NCI-H128 (cell line): ENCODE measurements around the gene CDK14.

ENCODE experiments used
- DNase-seq: peaks from one replicate; lab custom pipeline; 2025; ENCODE audit not compliant: unreplicated experiment; lab: John Stamatoyannopoulos, UW

Gene CDK14

DNA sequence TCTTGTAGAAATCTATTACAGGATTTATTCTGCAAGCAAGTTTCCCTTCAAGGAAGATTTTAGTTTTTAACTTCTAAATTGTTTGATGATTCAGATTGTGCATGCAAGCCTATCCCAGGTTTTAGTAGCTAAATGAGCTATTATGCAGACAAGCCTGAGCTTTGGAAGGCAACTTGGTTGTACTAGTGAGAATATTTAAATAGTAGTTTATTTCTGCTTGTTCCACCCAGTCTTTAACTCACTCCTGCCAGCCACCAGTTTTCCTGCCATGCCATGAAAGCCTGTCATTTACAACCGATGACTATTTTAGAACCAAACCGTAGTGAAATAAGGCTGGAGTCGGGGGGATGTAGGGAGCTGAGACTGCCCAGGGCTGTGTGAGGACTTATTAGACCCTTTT, 343.5 kb downstream of the CDK14 start:
- DNase-seq: no peak

DNA sequence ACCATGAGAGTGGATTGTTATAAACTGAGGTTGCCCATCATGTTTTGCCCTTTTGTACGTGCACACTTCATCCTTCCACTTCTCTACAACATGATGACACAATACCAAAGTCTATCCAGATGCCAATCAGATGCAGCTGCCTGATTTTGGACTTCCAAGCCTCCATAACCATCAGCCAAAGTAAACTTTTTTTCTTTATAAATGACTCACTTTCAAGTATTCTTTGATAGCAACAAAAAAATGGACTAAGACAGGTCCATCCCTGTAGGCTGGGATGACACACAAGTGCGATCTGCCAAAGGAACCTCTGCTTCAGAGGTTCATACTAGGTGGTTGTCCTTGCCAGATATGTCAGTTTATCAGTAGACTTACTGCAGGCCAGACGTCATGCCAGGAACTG, 347.9 kb downstream of the CDK14 start:
- DNase-seq: no peak

GRCh38 chr7:90945104-90945787, 349.1 kb downstream of the CDK14 start:
- no peak for DNase-seq

GRCh38 chr7:90946730-90947501, 350.8 kb downstream of the CDK14 start:
- DNase-seq: no peak

DNA sequence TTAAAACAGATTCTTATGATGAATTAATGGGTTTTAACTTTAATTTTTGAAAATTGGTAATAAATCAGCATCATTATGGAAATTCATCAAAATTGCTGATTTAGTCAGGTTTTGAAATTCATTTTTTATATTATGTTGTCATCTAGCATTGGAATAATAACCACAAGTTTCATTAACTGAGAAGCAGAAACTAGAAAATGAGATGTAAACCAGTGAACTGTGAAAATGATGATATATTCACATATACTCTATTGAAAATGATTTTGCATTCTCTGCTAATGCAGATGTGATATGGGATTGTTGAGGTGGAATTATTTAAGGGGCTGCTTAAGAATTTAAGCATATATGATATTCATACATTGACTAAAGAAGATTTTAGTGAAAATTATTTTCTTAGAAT, 352.0 kb downstream of the CDK14 start:
- DNase-seq: no peak

- DNase-seq: no peak
Measured at GRCh38 chr7:90951229-90951628, 355.1 kb downstream of the CDK14 start.

- DNase-seq: no peak
Measured at GRCh38 chr7:90951986-90952954, 356.1 kb downstream of the CDK14 start.

DNA sequence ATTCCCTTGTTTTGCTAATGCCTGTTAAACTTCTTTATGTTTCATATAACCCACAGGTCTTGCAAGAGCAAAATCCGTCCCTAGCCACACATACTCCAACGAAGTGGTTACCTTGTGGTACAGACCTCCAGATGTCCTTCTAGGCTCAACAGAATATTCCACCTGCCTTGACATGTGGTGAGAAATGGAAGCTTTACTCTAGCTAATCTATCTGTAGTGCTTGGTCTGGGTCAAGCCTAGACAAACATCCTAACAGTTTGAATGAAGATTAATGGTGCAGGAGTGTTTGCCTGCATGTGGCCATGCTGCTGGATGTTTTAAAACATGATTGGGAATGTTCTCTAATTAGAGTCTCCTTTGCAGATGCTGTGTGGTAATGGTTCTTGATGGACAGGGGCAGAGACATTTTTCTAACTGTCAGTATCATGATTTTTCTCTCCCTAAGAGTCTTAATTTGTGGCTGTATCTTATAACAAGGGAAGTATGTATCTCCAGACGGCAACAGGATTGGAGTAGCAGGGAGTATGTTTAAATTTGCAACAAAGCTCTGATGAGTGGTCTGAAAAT, 359.6 kb downstream of the CDK14 start:
- no peak for DNase-seq

GRCh38 chr7:90957883-90958282, 361.8 kb downstream of the CDK14 start:
- DNase-seq: no peak

GRCh38 chr7:90958647-90959046, 362.5 kb downstream of the CDK14 start:
- no peak for DNase-seq

- no peak for DNase-seq
Measured at GRCh38 chr7:90961037-90961725, 365.1 kb downstream of the CDK14 start.

DNA sequence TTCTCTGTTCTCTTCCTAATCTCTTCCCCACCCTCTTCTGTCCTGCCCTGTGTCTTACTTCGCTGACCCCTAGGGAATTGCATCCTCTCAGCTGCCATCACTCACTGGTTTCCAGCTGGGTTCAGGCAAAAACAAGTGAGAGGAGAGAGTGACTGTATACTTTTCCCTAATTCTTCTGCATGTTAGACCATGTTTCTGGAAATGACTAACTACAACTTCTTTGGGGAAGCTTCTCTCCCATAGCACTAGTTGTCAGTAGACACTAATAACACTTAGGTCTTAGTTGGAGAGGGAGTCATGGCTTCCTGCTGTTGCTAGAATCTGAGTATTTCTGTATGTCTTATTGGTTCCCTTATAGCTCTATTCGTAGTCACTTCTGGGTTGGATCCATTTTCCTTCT, 369.1 kb downstream of the CDK14 start:
- DNase-seq: no peak

DNA sequence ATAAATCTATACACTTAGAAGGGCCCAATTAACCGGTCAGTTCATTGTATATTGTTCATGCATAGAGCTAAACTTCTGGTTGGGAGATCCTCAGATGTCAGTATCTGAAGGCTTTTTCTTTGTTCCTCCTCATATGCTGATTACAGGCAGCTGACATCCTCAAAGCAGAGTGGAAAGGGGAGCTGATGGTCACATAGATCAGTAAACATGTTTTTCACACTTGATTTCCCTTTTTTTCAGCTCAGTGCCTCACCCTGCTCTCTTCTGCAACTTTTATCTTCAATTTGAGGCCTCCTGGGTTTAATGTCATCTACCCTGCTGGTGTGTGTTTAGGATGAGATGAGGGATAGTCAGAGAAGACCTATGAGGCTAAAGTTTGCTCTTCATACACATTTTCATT, 370.2 kb downstream of the CDK14 start:
- DNase-seq: no peak

GRCh38 chr7:90968871-90969270, 372.8 kb downstream of the CDK14 start:
- no peak for DNase-seq

DNA sequence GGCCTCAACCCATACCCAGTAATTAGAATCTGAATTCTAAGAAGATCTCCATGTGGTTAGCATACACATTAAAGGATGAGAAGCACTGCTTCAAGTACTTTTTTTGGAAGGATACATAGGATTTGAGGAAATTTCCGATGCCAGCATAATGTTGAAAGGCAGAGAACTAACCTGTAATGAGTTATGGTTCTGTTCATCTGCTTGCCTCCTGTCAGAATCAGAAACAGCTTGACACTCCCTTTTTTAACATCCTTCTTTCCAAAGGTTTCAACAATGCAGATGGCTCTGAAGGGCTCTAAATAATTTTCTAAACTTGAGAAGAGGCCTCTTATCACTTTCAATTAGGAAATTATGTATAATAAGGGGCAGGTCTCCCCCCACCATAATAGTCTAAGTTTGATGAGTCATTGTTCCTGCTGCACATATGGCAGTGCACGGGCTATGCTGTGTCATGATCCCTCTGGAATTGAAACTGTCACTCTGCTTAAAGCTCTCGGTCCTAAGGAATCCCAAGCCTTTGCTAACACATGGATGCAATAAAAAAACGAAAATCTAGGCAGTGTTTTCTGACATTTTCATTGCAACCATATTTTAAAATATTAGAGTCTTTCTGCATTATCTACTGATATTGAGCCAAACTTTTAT, 376.9 kb downstream of the CDK14 start:
- DNase-seq: no peak

GRCh38 chr7:90977056-90977455, 380.9 kb downstream of the CDK14 start:
- no peak for DNase-seq

DNA sequence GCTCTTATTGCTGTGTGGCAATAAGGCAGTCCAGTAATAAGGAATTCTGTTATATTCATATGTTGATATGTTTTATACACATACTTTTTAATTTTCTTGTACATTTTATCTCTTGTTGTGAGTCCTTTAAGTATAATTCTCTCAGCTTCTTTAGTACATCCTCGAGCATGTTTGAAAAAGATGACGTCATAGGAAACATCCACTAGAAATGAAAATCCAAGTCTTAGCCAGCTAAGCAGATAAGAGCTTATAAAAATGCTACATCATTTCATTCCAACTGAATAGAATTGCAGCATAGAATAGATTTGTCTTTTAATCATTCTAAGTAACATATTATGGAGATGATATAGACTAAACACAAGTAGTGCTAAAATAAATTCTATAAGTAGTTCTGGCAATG, 384.4 kb downstream of the CDK14 start:
- DNase-seq: no peak

GRCh38 chr7:90982228-90982627, 386.1 kb downstream of the CDK14 start:
- no peak for DNase-seq

GRCh38 chr7:90984692-90985091, 388.6 kb downstream of the CDK14 start:
- DNase-seq: no peak

- no peak for DNase-seq
Measured at GRCh38 chr7:90988516-90988915, 392.4 kb downstream of the CDK14 start.
